IPS-18a (cell line): ENCODE results near the gene NEDD4L.
"Not testable (repeated sequence)": the region's sequence is repeated elsewhere in the genome, so short reads cannot be mapped to it uniquely, and the experiment has no call there.

Experiments used
- H3K27ac ChIP-seq: one replicate; pipeline ENCODE4 v1.5.1; 2013; ENCODE audit warnings: low read length
- H3K27me3 ChIP-seq: one replicate; pipeline ENCODE4 v1.6.1; 2013; ENCODE audit warnings: mild to moderate bottlenecking, low read length; ENCODE audit not compliant: control insufficient read depth, insufficient read depth
- H3K36me3 ChIP-seq: one replicate; pipeline ENCODE4 v1.6.1; 2013; ENCODE audit warnings: low read depth, low read length; ENCODE audit not compliant: control insufficient read depth
- H3K4me1 ChIP-seq: one replicate; pipeline ENCODE4 v1.6.1; 2013; ENCODE audit warnings: low read depth, low read length; ENCODE audit not compliant: control insufficient read depth
- H3K4me3 ChIP-seq: one replicate; pipeline ENCODE4 v1.5.1; 2013; ENCODE audit warnings: low read length
- H3K9ac ChIP-seq: one replicate; pipeline ENCODE4 v1.6.1; 2013; ENCODE audit warnings: mild to moderate bottlenecking, low read length, moderate library complexity
- H3K9me3 ChIP-seq: one replicate; pipeline ENCODE4 v1.6.1; 2013; ENCODE audit warnings: low read depth, low read length; ENCODE audit not compliant: control insufficient read depth

NEDD4L gene

GRCh38 chr18:58043491-58044369 is at the start of gene NEDD4L:
Gene NEDD4L (plus strand): TSS chr18:58044226. CDS start chr18:58044661, 435 bp downstream.
- H3K9me3 ChIP-seq: no peaks in the 10 kb centered on the region
- no peak within 1 kb of the TSS for H3K27ac ChIP-seq
- peaks cover 30% of the 10 kb centered on the region for H3K27me3 ChIP-seq
- H3K9ac ChIP-seq: peak within 1 kb of the TSS; percentile 69
- H3K4me1 ChIP-seq: peaks cover 20% of the 10 kb centered on the region
- peak within 1 kb of the TSS; percentile 97 for H3K4me3 ChIP-seq
- no peaks in the 10 kb centered on the region for H3K36me3 ChIP-seq

GRCh38 chr18:57995331-57995730 is 48.7 kb upstream of the NEDD4L start:
- no peaks in the 10 kb centered on the region for H3K9me3 ChIP-seq
- no peaks in the 10 kb centered on the region for H3K27me3 ChIP-seq
- no peak overlapping the region for H3K27ac ChIP-seq
- peaks cover 3% of the 10 kb centered on the region for H3K4me1 ChIP-seq
- no peak overlapping the region for H3K4me3 ChIP-seq
- no peaks in the 10 kb centered on the region for H3K36me3 ChIP-seq
- H3K9ac ChIP-seq: no peak overlapping the region

- not testable (repeated sequence) for H3K4me1 ChIP-seq, H3K4me3 ChIP-seq, H3K36me3 ChIP-seq, H3K9me3 ChIP-seq, H3K27me3 ChIP-seq, H3K9ac ChIP-seq, H3K27ac ChIP-seq
Observed at GRCh38 chr18:57996894-57997293, 47.1 kb upstream of the NEDD4L start.

- H3K9ac ChIP-seq: no peak overlapping the region
- no peak overlapping the region for H3K4me3 ChIP-seq
- no peaks in the 10 kb centered on the region for H3K27me3 ChIP-seq
- no peak overlapping the region for H3K27ac ChIP-seq
- H3K9me3 ChIP-seq: no peaks in the 10 kb centered on the region
- peaks cover 3% of the 10 kb centered on the region for H3K4me1 ChIP-seq
- H3K36me3 ChIP-seq: no peaks in the 10 kb centered on the region
Observed at GRCh38 chr18:57997820-57998219, 46.2 kb upstream of the NEDD4L start.

GRCh38 chr18:57998461-57998860 is 45.6 kb upstream of the NEDD4L start:
- no peak overlapping the region for H3K27ac ChIP-seq
- peaks cover 3% of the 10 kb centered on the region for H3K4me1 ChIP-seq
- no peaks in the 10 kb centered on the region for H3K27me3 ChIP-seq
- no peak overlapping the region for H3K9ac ChIP-seq
- no peak overlapping the region for H3K4me3 ChIP-seq
- H3K9me3 ChIP-seq: no peaks in the 10 kb centered on the region
- H3K36me3 ChIP-seq: no peaks in the 10 kb centered on the region

- no peak overlapping the region for H3K9ac ChIP-seq
- no peaks in the 10 kb centered on the region for H3K4me1 ChIP-seq
- no peak overlapping the region for H3K27ac ChIP-seq
- no peaks in the 10 kb centered on the region for H3K27me3 ChIP-seq
- H3K9me3 ChIP-seq: no peaks in the 10 kb centered on the region
- H3K36me3 ChIP-seq: no peaks in the 10 kb centered on the region
- H3K4me3 ChIP-seq: no peak overlapping the region
Observed at GRCh38 chr18:58004317-58004716, 39.7 kb upstream of the NEDD4L start.

- Histone ChIP-seq H3K9me3 (no peaks in the 10 kb centered on the region), H3K9ac (no peak overlapping the region), H3K27ac (no peak overlapping the region), H3K27me3 (no peaks in the 10 kb centered on the region), H3K4me1 (no peaks in the 10 kb centered on the region), H3K4me3 (no peak overlapping the region), H3K36me3 (no peaks in the 10 kb centered on the region)
Observed at GRCh38 chr18:58005011-58005410, 39.0 kb upstream of the NEDD4L start.

GRCh38 chr18:58005885-58006523 is 38.0 kb upstream of the NEDD4L start:
- Histone ChIP-seq H3K4me1 (no peaks in the 10 kb centered on the region), H3K9ac (no peak overlapping the region), H3K27ac (no peak overlapping the region), H3K9me3 (no peaks in the 10 kb centered on the region), H3K27me3 (no peaks in the 10 kb centered on the region), H3K36me3 (no peaks in the 10 kb centered on the region), H3K4me3 (no peak overlapping the region)

- H3K27ac ChIP-seq: no peak overlapping the region
- H3K27me3 ChIP-seq: no peaks in the 10 kb centered on the region
- H3K9ac ChIP-seq: no peak overlapping the region
- H3K4me1 ChIP-seq: no peaks in the 10 kb centered on the region
- no peak overlapping the region for H3K4me3 ChIP-seq
- no peaks in the 10 kb centered on the region for H3K36me3 ChIP-seq
- no peaks in the 10 kb centered on the region for H3K9me3 ChIP-seq
Observed at GRCh38 chr18:58009166-58009565, 34.9 kb upstream of the NEDD4L start.

- H3K9ac ChIP-seq: no peak overlapping the region
- H3K4me1 ChIP-seq: peaks cover 6% of the 10 kb centered on the region
- no peak overlapping the region for H3K4me3 ChIP-seq
- no peaks in the 10 kb centered on the region for H3K9me3 ChIP-seq
- H3K36me3 ChIP-seq: no peaks in the 10 kb centered on the region
- no peaks in the 10 kb centered on the region for H3K27me3 ChIP-seq
- H3K27ac ChIP-seq: no peak overlapping the region
Observed at GRCh38 chr18:58010265-58010664, 33.8 kb upstream of the NEDD4L start.

- Histone ChIP-seq H3K4me1 (peaks cover 6% of the 10 kb centered on the region), H3K9me3 (peaks cover 6% of the 10 kb centered on the region), H3K36me3 (no peaks in the 10 kb centered on the region), H3K9ac (no peak overlapping the region), H3K4me3 (no peak overlapping the region), H3K27me3 (no peaks in the 10 kb centered on the region), H3K27ac (no peak overlapping the region)
Observed at GRCh38 chr18:58012356-58012755, 31.7 kb upstream of the NEDD4L start.
